Epithelial cell of proximal tubule (primary cell): ENCODE measurements around the gene SLC6A12. TPM values are rescaled to one million over a fixed set of nuclear protein-coding genes. Genes with fewer than 3 reads are reported as not detected.
A peak's percentile ranks its signal among the peaks of the same experiment; 100 is the strongest.

Experiments
- DNase-seq: peaks from one replicate; pipeline ENCODE4 v3.0.0-alpha.2; 2011; ENCODE audit warnings: low read depth
- H3K4me3 ChIP-seq: 2 replicates; pipeline ENCODE4 v1.5.1; 2011; ENCODE audit warnings: low read depth, mild to moderate bottlenecking, low read length
- CTCF ChIP-seq: conservative IDR thresholded peaks from 2 replicates; pipeline ENCODE4 v1.5.1; 2012; ENCODE audit warnings: low read depth, mild to moderate bottlenecking, low read length
- total RNA-seq: library from RNA; depleted of rRNA; stranded (reverse); fragments of >200 nt; gene quantifications from 2 replicates; pipeline ENCODE4 v1.2.3, GENCODE V29; 2015

SLC6A12 gene
- total RNA-seq = 0.07 TPM in 1 of 2 replicates, not detected in the other

DNA sequence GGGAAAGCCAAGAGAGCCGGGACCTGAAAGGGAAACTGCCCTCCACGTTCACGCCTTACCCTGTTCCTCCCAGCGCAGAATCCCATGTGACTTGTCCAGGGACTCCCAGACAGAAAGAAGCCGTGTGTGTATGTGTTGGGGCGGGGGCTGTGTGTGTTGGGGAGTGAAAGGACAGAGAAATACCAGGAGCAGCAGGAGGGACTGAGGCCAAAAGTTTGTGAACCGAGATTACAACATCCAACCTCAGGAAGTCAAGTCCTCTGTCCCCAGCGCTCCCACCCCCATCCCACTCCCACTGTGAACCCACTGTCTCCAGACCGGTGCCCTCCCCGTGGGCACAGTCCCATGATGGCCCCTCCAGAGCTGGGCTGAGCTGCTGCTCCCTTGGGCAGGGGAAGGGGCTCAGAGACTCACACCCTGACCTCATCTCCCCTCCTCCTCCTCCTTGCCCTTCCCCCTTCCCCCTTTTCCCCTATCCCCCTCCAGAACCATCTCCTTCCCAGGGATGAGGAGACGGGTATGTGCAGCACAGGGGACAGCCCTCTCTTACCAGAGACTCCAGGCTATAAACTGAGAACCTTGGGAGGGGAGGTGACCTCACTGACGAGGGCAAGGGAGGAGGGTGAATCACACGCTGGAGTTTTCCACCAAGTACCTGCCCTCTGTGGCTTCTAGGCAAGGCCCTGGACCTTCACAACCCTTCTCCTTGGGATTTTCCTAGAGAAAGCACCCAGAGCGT lies at the start of gene SLC6A12:
TSS of gene SLC6A12 (minus strand) at position 155 of the 739 bp plus-strand sequence. CDS start 4,171 bp downstream, outside the sequence.
- DNase-seq = no peak
- TF ChIP-seq CTCF = no peak
- peak within 1 kb of the TSS; percentile 40 for H3K4me3 ChIP-seq

- no peak for DNase-seq
- TF ChIP-seq CTCF = no peak
- no peak overlapping the region for H3K4me3 ChIP-seq
Measured at GRCh38 chr12:263574-263973, 49.6 kb upstream of the SLC6A12 start.

DNA sequence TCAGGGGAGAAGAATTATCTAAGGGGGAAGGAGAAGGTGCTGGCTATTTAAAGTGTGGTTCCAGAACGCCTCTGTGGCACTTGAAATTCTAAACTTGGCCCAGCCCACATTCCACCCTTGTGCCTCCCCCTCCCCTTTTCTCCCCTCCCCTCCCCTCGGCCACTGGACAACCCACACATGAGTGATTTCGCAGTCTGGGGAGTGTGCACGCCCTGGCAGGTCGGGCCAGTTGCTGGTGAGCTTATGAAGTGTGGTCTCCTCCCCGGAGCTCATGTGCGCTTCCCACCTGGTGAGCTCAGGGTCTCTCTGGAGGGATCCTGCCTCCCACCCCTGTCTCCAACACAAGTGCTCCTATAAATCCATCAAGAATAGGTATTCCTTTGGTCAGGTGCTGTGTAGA lies 48.9 kb upstream of the SLC6A12 start, which contains the start of gene SLC6A13:
TSS of gene SLC6A13 (minus strand) at position 20 of the 400 bp plus-strand sequence. CDS start 2,784 bp downstream, outside the sequence.
- TF ChIP-seq CTCF = no peak
- peak within 1 kb of the TSS; percentile 46 for H3K4me3 ChIP-seq
- DNase-seq = no peak

- DNase-seq = no peak
- TF ChIP-seq CTCF = no peak
- H3K4me3 ChIP-seq = peak overlapping the region; percentile 46
Measured at GRCh38 chr12:262113-262512, 48.2 kb upstream of the SLC6A12 start.

GRCh38 chr12:257521-258321 lies 43.8 kb upstream of the SLC6A12 start:
- no peak for DNase-seq
- H3K4me3 ChIP-seq = no peak overlapping the region
- no peak for TF ChIP-seq CTCF

DNA sequence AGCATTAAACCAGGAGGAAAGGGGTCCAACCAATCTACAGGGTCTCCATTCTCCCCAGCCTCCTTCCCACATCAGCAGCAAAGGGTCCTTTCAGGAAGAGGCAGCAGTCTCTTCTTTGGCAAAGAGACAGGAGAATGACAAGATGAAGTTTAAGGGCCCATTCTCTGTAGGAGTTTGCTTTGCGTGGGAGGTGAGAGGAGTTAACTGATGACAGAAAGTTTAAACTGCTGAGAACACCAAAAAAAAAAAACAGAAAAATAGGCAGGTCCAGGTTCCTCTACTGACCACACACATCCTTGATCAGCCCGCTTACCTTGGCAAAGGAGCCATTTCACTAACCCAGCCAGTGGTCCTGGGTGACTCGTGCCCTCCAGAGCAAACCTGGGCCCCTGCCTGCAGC lies 43.0 kb upstream of the SLC6A12 start:
- no peak for DNase-seq
- TF ChIP-seq CTCF = no peak
- no peak overlapping the region for H3K4me3 ChIP-seq
